ENCODE results near the gene MRPS21. TPM values are rescaled to one million over a fixed set of nuclear protein-coding genes. Genes with fewer than 3 reads are reported as not detected.

MRPS21 gene
- total and polyA plus RNA-seq, 4 donors, result 39.6 to 98.9 (median 68.4) TPM

DNA sequence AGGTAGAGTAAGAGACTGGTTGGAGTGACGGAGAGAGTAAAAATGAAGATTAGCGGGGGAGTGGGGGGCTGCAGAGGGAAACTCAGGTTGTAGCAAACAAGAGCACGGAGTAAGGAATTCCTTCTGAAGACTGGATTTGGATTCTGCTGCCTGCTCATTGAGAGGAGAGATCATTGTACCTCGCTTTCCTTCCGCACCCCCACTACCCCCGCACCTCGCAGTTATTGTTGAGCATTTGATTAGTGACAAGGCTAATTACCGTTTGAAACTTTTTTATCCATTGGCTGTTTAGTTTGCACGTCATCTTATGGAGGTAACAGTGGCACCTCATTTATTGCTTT is 28.1 kb downstream of the MRPS21 start:
- no peaks in the 10 kb centered on the region for H3K9me3 ChIP-seq (ENCODE audit: control insufficient read depth, low read length)
- H3K4me3 ChIP-seq (ENCODE audit: low read length in 2 of 2), result peak overlapping the region; percentile 50 to 97
- WGBS, 2 donors, result 0 to 1% methylated on average over 9 of the region's 9 CpGs
- peaks cover 0 to 3% of the 10 kb centered on the region in 2 donors for H3K4me1 ChIP-seq (ENCODE audit: control insufficient read depth in 1 of 2, insufficient read depth in 2 of 2, low read length in 2 of 2)
- H3K27me3 ChIP-seq (ENCODE audit: control insufficient read depth in 1 of 2, insufficient read depth in 2 of 2, low read length in 1 of 2), result no peaks in the 10 kb centered on the region
- DNase-seq (no peak), ATAC-seq (ENCODE audit: low FRiP score) (no peak)
- peak overlapping the region; percentile 18 to 19 for H3K27ac ChIP-seq (ENCODE audit: low read depth in 1 of 2, low read length in 2 of 2)
- peaks cover 4 to 6% of the 10 kb centered on the region in 2 donors for H3K36me3 ChIP-seq (ENCODE audit: control insufficient read depth in 1 of 2, insufficient read depth in 2 of 2, low read length in 1 of 2)
- intact Hi-C loops (cut with DNase I), result no loop called here

GRCh38 chr1:150322310-150322709 is 28.6 kb downstream of the MRPS21 start:
- intact Hi-C loops (cut with DNase I), result no loop called here
- 92% methylated on average over 3 of the region's 3 CpGs for WGBS, 2 donors
- no peak for ATAC-seq (ENCODE audit: low FRiP score)

GRCh38 chr1:150332651-150333290 is 39.1 kb downstream of the MRPS21 start:
- no peaks in the 10 kb centered on the region for H3K9me3 ChIP-seq (ENCODE audit: control insufficient read depth, low read length)
- H3K36me3 ChIP-seq (ENCODE audit: control insufficient read depth in 1 of 2, insufficient read depth in 2 of 2, low read length in 1 of 2), result peaks cover 11 to 12% of the 10 kb centered on the region in 2 donors
- no peaks in the 10 kb centered on the region for H3K4me1 ChIP-seq (ENCODE audit: control insufficient read depth in 1 of 2, insufficient read depth in 2 of 2, low read length in 2 of 2)
- 91% methylated on average over 7 of the region's 7 CpGs for WGBS, 2 donors
- DNase-seq (no peak), ATAC-seq (ENCODE audit: low FRiP score) (no peak)
- H3K27ac ChIP-seq (ENCODE audit: low read depth in 1 of 2, low read length in 2 of 2), result no peak overlapping the region
- H3K4me3 ChIP-seq (ENCODE audit: low read length in 2 of 2), result no peak overlapping the region
- intact Hi-C loops (cut with DNase I), result no loop called here
- H3K27me3 ChIP-seq (ENCODE audit: control insufficient read depth in 1 of 2, insufficient read depth in 2 of 2, low read length in 1 of 2), result no peaks in the 10 kb centered on the region

More at GRCh38 chr1:150322310-150322709, 28.6 kb downstream of the MRPS21 start:
- H3K9me3 ChIP-seq (ENCODE audit: control insufficient read depth, low read length), result no peaks in the 10 kb centered on the region
- peaks cover 0 to 3% of the 10 kb centered on the region in 2 donors for H3K4me1 ChIP-seq (ENCODE audit: control insufficient read depth in 1 of 2, insufficient read depth in 2 of 2, low read length in 2 of 2)
- peaks cover 6% of the 10 kb centered on the region in 2 donors for H3K36me3 ChIP-seq (ENCODE audit: control insufficient read depth in 1 of 2, insufficient read depth in 2 of 2, low read length in 1 of 2)
- H3K27ac ChIP-seq (ENCODE audit: low read depth in 1 of 2, low read length in 2 of 2), result peak overlapping the region in 1 of 2 donors; percentile 19
- DNase-seq, result no peak
- no peaks in the 10 kb centered on the region for H3K27me3 ChIP-seq (ENCODE audit: control insufficient read depth in 1 of 2, insufficient read depth in 2 of 2, low read length in 1 of 2)
- H3K4me3 ChIP-seq (ENCODE audit: low read length in 2 of 2), result peak overlapping the region; percentile 50 to 97

GRCh38 chr1:150346316-150346715 is 52.7 kb downstream of the MRPS21 start:
- H3K36me3 ChIP-seq (ENCODE audit: control insufficient read depth in 1 of 2, insufficient read depth in 2 of 2, low read length in 1 of 2), result peaks cover 7 to 11% of the 10 kb centered on the region in 2 donors
- ATAC-seq (ENCODE audit: low FRiP score) (no peak), DNase-seq (no peak)
- no peaks in the 10 kb centered on the region for H3K27me3 ChIP-seq (ENCODE audit: control insufficient read depth in 1 of 2, insufficient read depth in 2 of 2, low read length in 1 of 2)
- intact Hi-C loops (cut with DNase I), result no loop called here
- no peak overlapping the region for H3K27ac ChIP-seq (ENCODE audit: low read depth in 1 of 2, low read length in 2 of 2)
- H3K4me3 ChIP-seq (ENCODE audit: low read length in 2 of 2), result no peak overlapping the region
- no peaks in the 10 kb centered on the region for H3K9me3 ChIP-seq (ENCODE audit: control insufficient read depth, low read length)
- H3K4me1 ChIP-seq (ENCODE audit: control insufficient read depth in 1 of 2, insufficient read depth in 2 of 2, low read length in 2 of 2), result no peaks in the 10 kb centered on the region
- 86 to 87% methylated on average over 4 of the region's 4 CpGs for WGBS, 2 donors

DNA sequence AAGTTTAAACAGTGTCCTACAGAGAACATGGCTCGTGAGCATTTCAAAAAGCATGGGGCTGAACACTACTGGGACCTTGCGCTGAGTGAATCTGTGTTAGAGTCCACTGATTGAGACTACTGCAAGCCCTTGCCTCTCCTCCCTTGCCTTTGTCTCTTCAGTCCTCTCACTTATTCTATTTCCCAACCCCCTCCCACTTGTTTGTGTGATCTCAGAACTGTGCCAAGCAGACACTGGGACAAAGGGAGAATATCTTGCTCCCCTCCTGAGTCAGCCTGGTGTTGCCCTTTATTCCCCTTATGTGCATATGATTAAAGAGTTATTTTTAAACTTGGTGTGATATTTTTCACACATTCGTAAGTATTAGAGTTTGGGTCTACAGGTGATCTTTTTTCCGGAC is 59.2 kb downstream of the MRPS21 start:
- ATAC-seq (ENCODE audit: low FRiP score) (no peak), DNase-seq (no peak)
- peaks cover 0 to 3% of the 10 kb centered on the region in 2 donors for H3K36me3 ChIP-seq (ENCODE audit: control insufficient read depth in 1 of 2, insufficient read depth in 2 of 2, low read length in 1 of 2)
- no peaks in the 10 kb centered on the region for H3K27me3 ChIP-seq (ENCODE audit: control insufficient read depth in 1 of 2, insufficient read depth in 2 of 2, low read length in 1 of 2)
- no peaks in the 10 kb centered on the region for H3K9me3 ChIP-seq (ENCODE audit: control insufficient read depth, low read length)
- no peak overlapping the region for H3K27ac ChIP-seq (ENCODE audit: low read depth in 1 of 2, low read length in 2 of 2)
- 90 to 94% methylated on average over 4 of the region's 4 CpGs for whole genome bisulfite sequencing, 2 donors
- no peak overlapping the region for H3K4me3 ChIP-seq (ENCODE audit: low read length in 2 of 2)
- H3K4me1 ChIP-seq (ENCODE audit: control insufficient read depth in 1 of 2, insufficient read depth in 2 of 2, low read length in 2 of 2), result no peaks in the 10 kb centered on the region
- intact Hi-C loops (cut with DNase I), result no loop called here

Other genes with a start within 250 kb of the MRPS21 start
- 10 to 100 TPM; 52.6 to 58.2 TPM for gene VPS45, start 226.1 kb upstream of the MRPS21 start, total RNA-seq
- gene VPS45, start 226.1 kb upstream of the MRPS21 start, polyA plus RNA-seq, result 10 to 100 TPM; 19.7 to 39.7 TPM
- gene PLEKHO1, start 143.9 kb upstream of the MRPS21 start, total RNA-seq, result 100 to 1,000 TPM in 1 of 2 donors, 10 to 100 TPM in 1; 90.6 to 146 TPM
- gene PLEKHO1, start 143.9 kb upstream of the MRPS21 start, polyA plus RNA-seq, result 100 to 1,000 TPM in 1 of 2 donors, 10 to 100 TPM in 1; 56.6 to 146 TPM
- gene ANP32E, start 57.7 kb upstream of the MRPS21 start, total RNA-seq, result 10 to 100 TPM; 32.9 to 37.1 TPM
- gene ANP32E, start 57.7 kb upstream of the MRPS21 start, polyA plus RNA-seq, result 10 to 100 TPM; 24.6 to 44.8 TPM
- gene CA14, start 36.1 kb upstream of the MRPS21 start, total RNA-seq, result not detected
- gene CA14, start 36.1 kb upstream of the MRPS21 start, polyA plus RNA-seq, result not detected
- gene APH1A, start 24.8 kb upstream of the MRPS21 start, total RNA-seq, result 10 to 100 TPM; 69.9 to 82.9 TPM
- gene APH1A, start 24.8 kb upstream of the MRPS21 start, polyA plus RNA-seq, result 10 to 100 TPM; 67.8 to 75.8 TPM
- gene C1orf54, start 21.1 kb upstream of the MRPS21 start, total RNA-seq, result 10 to 100 TPM; 33.0 to 34.9 TPM
- gene C1orf54, start 21.1 kb upstream of the MRPS21 start, polyA plus RNA-seq, result 100 to 1,000 TPM; 102 to 278 TPM
- 1 to 10 TPM; 3.0 to 6.6 TPM for gene CIART, start 11.3 kb upstream of the MRPS21 start, total RNA-seq
- gene CIART, start 11.3 kb upstream of the MRPS21 start, polyA plus RNA-seq, result 10 to 100 TPM in 1 of 2 donors, 1 to 10 TPM in 1; 5.3 to 18.0 TPM
- gene PRPF3, start 27.7 kb downstream of the MRPS21 start, total RNA-seq, result 10 to 100 TPM; 52.2 to 83.3 TPM
- gene PRPF3, start 27.7 kb downstream of the MRPS21 start, polyA plus RNA-seq, result 10 to 100 TPM; 19.3 to 79.0 TPM
- gene RPRD2, start 70.3 kb downstream of the MRPS21 start, total RNA-seq, result 10 to 100 TPM; 27.2 to 30.9 TPM
- 10 to 100 TPM in 1 of 2 donors, 1 to 10 TPM in 1; 4.5 to 11.0 TPM for gene RPRD2, start 70.3 kb downstream of the MRPS21 start, polyA plus RNA-seq
- 10 to 100 TPM; 10.6 to 16.9 TPM for gene TARS2, start 193.6 kb downstream of the MRPS21 start, total RNA-seq
- 10 to 100 TPM in 1 of 2 donors, 1 to 10 TPM in 1; 8.4 to 18.6 TPM for gene TARS2, start 193.6 kb downstream of the MRPS21 start, polyA plus RNA-seq
- gene ECM1, start 214.2 kb downstream of the MRPS21 start, total RNA-seq, result 10 to 100 TPM; 26.3 to 57.6 TPM
- 10 to 100 TPM in 1 of 2 donors, 1 to 10 TPM in 1; 8.1 to 32.6 TPM for gene ECM1, start 214.2 kb downstream of the MRPS21 start, polyA plus RNA-seq
- under 1 TPM in 1 of 2 donors, not detected in 1; 0.99 TPM for gene FALEC, start 221.9 kb downstream of the MRPS21 start, total RNA-seq
- gene FALEC, start 221.9 kb downstream of the MRPS21 start, polyA plus RNA-seq, result 1 to 10 TPM in 1 of 2 donors, not detected in 1; 1.1 TPM